GM04504 (cell line): Measurements from ENCODE around the gene ASMTL.
"Not testable (repeated sequence)": the region's sequence is repeated elsewhere in the genome, so short reads cannot be mapped to it uniquely, and the experiment has no call there.

Source experiments
- DNase-seq: peaks from one replicate; pipeline ENCODE4 v3.0.0-alpha.2; 2012; ENCODE audit warnings: low read depth

The ASMTL gene

GRCh38 chrX:1433646-1434357 lies 18.9 kb downstream of the ASMTL start:
- DNase-seq = no peak

GRCh38 chrX:1430451-1430850 lies 22.3 kb downstream of the ASMTL start:
- no peak for DNase-seq

DNA sequence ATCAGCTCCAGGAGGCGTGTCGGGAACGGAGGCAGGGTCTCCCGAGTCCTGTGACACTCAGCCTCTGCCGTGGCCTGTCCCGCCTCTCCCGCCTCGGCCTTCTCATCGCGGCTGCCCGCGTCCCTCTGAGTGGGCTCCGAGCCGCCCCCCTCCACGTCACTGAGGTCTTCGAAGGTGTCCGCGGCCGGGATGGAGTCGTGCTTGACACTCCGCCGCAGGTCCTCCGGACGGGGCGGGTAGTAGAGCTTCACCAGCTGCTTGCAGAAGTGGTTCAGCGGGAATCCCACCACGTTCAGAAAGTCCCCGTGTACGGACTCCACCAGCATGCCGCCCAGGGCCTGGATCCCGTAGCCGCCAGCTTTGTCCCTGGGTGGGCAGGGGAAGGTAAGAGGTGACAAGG lies 25.0 kb downstream of the ASMTL start:
- DNase-seq = no peak

DNA sequence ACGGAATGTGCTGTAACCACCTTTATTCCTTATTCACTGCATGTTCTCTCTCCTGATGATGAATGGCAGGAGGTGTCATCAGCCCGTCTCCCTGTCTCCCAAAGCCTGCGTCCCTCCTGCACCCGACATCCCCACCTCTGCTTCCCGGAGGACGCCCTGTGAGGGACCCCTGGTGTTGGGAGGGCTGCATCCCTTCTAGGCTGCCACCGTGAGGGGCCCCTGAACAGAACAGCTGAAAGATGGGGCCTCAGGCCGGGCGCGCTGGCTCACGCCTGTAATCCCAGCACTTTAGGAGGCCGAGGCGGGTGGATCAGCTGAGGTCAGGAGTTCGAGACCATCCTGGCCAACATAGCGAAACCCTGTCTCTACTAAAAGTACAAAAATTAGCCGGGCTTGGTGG lies 26.4 kb downstream of the ASMTL start:
- DNase-seq = not testable (repeated sequence)

DNA sequence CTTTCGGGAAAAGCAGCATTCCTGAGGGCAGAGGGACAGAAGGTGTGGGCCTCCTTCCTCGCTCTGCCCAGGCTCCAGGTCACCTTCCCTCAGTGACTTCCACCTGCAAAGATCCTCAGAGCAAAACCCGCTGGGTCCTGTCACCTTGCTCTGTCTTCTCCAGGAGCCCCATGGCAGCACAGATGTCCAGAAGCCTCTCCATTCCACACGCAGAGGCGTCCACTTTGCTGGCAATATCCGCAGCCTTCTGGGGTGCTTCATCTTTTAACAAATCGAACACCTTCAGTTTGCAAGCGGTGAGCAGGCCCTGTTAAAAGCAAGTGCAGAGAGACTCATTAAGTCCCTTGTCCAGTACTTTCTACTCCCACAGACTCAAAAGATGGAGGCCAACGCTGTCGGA lies 27.3 kb downstream of the ASMTL start:
- no peak for DNase-seq

GRCh38 chrX:1424147-1424851 lies 28.4 kb downstream of the ASMTL start:
- DNase-seq = no peak

GRCh38 chrX:1423215-1423614 lies 29.5 kb downstream of the ASMTL start:
- no peak for DNase-seq

- no peak for DNase-seq
These were observed 30.6 kb downstream of the ASMTL start for GRCh38 chrX:1422135-1422465.

- DNase-seq = no peak
These were observed 31.1 kb downstream of the ASMTL start for GRCh38 chrX:1421433-1422134.

DNA sequence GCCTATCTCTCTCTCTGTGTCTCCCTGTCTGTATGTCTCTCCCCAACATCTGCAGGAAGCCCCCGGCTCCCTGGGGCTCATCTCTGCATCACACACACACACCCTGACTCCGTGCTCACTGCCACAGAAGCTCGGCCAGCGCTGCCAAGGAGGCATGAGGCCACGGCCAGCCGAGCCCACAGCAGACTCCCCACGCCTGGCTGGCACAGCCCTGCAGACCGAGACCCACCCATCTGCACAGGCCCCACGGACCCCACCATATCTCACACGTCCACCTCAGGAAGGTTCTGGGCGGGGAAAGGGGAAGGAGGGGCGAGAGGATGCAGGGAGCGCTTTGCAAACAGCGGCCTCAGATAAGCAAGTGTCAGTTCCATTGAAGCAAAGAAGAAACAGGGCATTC lies 32.3 kb downstream of the ASMTL start:
- no peak for DNase-seq

GRCh38 chrX:1419545-1420355 lies 33.0 kb downstream of the ASMTL start:
- no peak for DNase-seq

- no peak for DNase-seq
These were observed 33.7 kb downstream of the ASMTL start for GRCh38 chrX:1418901-1419544.

GRCh38 chrX:1417921-1418771 lies 34.6 kb downstream of the ASMTL start:
- no peak for DNase-seq

GRCh38 chrX:1416965-1417760 lies 35.5 kb downstream of the ASMTL start:
- DNase-seq = no peak

- DNase-seq = no peak
These were observed 36.4 kb downstream of the ASMTL start for GRCh38 chrX:1416327-1416784.

- DNase-seq = no peak
These were observed 40.1 kb downstream of the ASMTL start for GRCh38 chrX:1412551-1413161.

GRCh38 chrX:1411326-1411725 lies 41.4 kb downstream of the ASMTL start:
- DNase-seq = no peak

DNA sequence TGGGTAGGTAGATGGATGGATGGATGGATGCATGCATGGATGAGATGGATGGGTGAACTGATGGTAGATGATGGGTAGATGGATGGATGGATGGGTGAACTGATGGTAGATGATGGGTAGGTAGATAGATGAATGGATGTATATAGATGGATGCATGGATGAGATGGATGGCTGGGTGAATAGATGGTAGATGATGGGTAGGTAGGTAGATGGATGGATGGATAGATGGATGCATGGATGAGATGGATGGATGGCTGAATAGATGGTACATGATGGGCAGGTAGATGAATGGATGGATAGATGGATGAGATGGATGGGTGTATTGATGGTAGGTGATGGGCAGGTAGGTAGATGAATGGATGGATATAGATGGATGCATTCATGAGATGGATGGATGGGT lies 45.7 kb downstream of the ASMTL start:
- no peak for DNase-seq

- not testable (repeated sequence) for DNase-seq
These were observed 46.9 kb downstream of the ASMTL start for GRCh38 chrX:1405769-1406168.

- DNase-seq = not testable (repeated sequence)
These were observed 48.8 kb downstream of the ASMTL start for GRCh38 chrX:1403867-1404266.
